Subcutaneous adipose tissue (tissue), 4 donors: ENCODE results near the gene PLCB1. TPM values are rescaled to one million over a fixed set of nuclear protein-coding genes. Genes with fewer than 3 reads are reported as not detected.

Experiments
- CTCF ChIP-seq: fragments of 450-650 bp; IDR thresholded peaks from one replicate; pipeline ENCODE4 v1.5.1; 2016; ENCODE audit warnings: low read depth, mild to moderate bottlenecking, control low read depth, antibody characterized with exemption, moderate library complexity
- total RNA-seq, 4 donors: library from RNA; depleted of rRNA; stranded (reverse); fragments of >200 nt; gene quantifications; one replicate each; pipeline ENCODE4 v1.1.0, GENCODE V29; 2016

PLCB1 gene
- total RNA-seq, 4 donors from 2014 or later: 14.1 to 26.7 (median 18.4) TPM

- TF ChIP-seq CTCF: no peak
Observed at GRCh38 chr20:8898823-8899222, 766.8 kb downstream of the PLCB1 start.

- no peak for TF ChIP-seq CTCF
Observed at GRCh38 chr20:8901237-8902025, 769.4 kb downstream of the PLCB1 start.

GRCh38 chr20:8903655-8904605 lies 771.9 kb downstream of the PLCB1 start:
- TF ChIP-seq CTCF: no peak

- TF ChIP-seq CTCF: no peak
Observed at GRCh38 chr20:8909596-8909995, 777.5 kb downstream of the PLCB1 start.

- TF ChIP-seq CTCF: no peak
Observed at GRCh38 chr20:8912096-8912495, 780.0 kb downstream of the PLCB1 start.

- no peak for TF ChIP-seq CTCF
Observed at GRCh38 chr20:8912731-8913130, 780.7 kb downstream of the PLCB1 start.

GRCh38 chr20:8913456-8913855 lies 781.4 kb downstream of the PLCB1 start:
- TF ChIP-seq CTCF: no peak
